ENCODE data around the gene CDK5RAP1.

Gene CDK5RAP1

DNA sequence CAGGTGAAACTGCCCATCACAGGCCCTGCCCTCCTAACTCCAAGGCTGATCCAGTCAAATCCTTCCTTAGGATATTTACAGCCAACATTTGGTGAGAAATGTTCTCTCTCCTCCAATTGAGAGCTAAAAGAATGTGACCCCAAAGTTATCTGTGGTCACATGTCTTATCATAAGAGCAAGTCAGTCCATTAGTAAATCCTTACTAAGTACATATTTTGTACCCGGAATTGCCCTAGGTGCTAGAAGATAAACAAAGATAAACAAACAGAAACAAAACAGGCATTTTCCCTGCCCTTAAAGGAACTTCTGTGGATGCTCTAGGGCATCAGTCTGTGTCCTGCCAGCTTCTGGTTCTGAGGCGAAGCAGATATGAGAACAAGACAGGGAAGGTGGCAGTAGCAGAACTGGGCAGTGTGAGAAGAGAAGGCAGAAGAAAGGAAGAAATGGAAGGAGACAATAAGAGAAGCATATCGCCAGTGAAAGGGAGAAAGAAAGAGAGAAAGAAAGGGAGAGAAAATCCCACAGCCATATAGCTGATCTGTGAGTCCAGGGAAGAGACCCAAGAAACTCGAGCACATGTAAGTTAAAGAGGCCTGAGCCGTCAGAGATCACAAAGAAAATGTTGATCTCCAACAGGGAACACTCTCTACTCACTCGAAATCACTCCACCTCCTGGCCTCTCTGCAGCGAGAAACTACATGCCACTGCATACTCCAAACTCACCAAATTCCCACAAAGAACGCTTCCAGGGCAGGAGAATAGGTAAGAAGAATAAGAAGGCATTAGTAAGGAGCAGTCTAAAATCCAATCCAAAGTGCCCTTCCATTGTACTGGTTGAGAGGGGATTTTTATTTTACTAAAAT, 41.7 kb downstream of the CDK5RAP1 start:
- Histone ChIP-seq H3K27ac (ENCODE audit: insufficient read depth in 1 of 2, low read depth in 1 of 2, low read length in 2 of 2, poor library complexity in 1 of 2, severe bottlenecking in 2 of 2) (no peak overlapping the region), H3K4me1 (ENCODE audit: control extremely low read depth in 1 of 4, control insufficient read depth in 4 of 4, insufficient read depth in 4 of 4, low read length in 3 of 4) (no peaks in the 10 kb centered on the region), H3K4me3 (ENCODE audit: control insufficient read depth in 1 of 7, extremely low read depth in 1 of 7, insufficient read depth in 4 of 7, low read depth in 2 of 7, low read length in 6 of 7) (no peak overlapping the region), H3K9me3 (ENCODE audit: control extremely low read depth in 1 of 5, control insufficient read depth in 4 of 5, insufficient read depth in 2 of 5, low read depth in 1 of 5, low read length in 4 of 5) (no peaks in the 10 kb centered on the region), H3K27me3 (replicated peaks in 2 of 5; ENCODE audit: control insufficient read depth in 4 of 5, insufficient read depth in 5 of 5, low read length in 4 of 5) (no peaks in the 10 kb centered on the region), H3K36me3 (ENCODE audit: control insufficient read depth in 4 of 4, insufficient read depth in 4 of 4, low read length in 3 of 4) (peaks cover 14 to 40% (median 32%) of the 10 kb centered on the region in 4 experiments)
- DNase-seq: no peak
- POLR2A ChIA-PET: no interaction called here
- WGBS (ENCODE audit: insufficient coverage): 100% methylated on average over 2 of the region's 8 CpGs
- CTCF ChIA-PET: interaction anchor here (0.6 to 0.9 kb wide), 2 partner anchors 14 to 44 kb away, joined by 3 read pairs; no protein-coding TSS in a partner anchor

DNA sequence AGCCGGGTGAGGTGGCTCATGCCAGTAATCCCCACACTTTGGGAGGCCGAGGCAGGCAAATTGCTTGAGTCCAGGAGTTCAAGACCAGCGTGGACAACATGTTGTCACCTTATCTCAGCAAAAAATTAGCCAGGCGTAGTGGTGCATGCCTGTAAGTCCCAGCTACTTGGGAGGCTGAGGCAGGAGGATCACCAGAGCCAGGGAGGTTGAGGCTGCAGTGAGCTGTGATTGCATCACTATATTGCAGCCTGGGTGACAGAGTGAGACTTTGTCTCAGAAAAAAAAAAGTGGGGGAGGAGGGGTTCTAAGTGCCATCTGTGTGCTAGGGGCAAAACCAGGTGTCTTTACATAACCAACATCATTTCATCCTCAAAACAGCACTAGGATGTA, 48.3 kb downstream of the CDK5RAP1 start:
- H3K36me3 ChIP-seq (ENCODE audit: control insufficient read depth in 4 of 4, insufficient read depth in 4 of 4, low read length in 3 of 4): peaks cover 6 to 14% (median 7%) of the 10 kb centered on the region in 4 experiments
- 100% methylated on average over 4 of the region's 4 CpGs for WGBS (ENCODE audit: insufficient coverage)
- DNase-seq: no peak
- H3K4me1 ChIP-seq (ENCODE audit: control extremely low read depth in 1 of 4, control insufficient read depth in 4 of 4, insufficient read depth in 4 of 4, low read length in 3 of 4): no peaks in the 10 kb centered on the region
- no peak overlapping the region for H3K27ac ChIP-seq (ENCODE audit: insufficient read depth in 1 of 2, low read depth in 1 of 2, low read length in 2 of 2, poor library complexity in 1 of 2, severe bottlenecking in 2 of 2)
- no peak overlapping the region for H3K4me3 ChIP-seq (ENCODE audit: control insufficient read depth in 1 of 7, extremely low read depth in 1 of 7, insufficient read depth in 4 of 7, low read depth in 2 of 7, low read length in 6 of 7)
- ChIA-PET POLR2A (no interaction called here), CTCF (no interaction called here)
- H3K27me3 ChIP-seq (replicated peaks in 2 of 5; ENCODE audit: control insufficient read depth in 4 of 5, insufficient read depth in 5 of 5, low read length in 4 of 5): no peaks in the 10 kb centered on the region
- no peaks in the 10 kb centered on the region for H3K9me3 ChIP-seq (ENCODE audit: control extremely low read depth in 1 of 5, control insufficient read depth in 4 of 5, insufficient read depth in 2 of 5, low read depth in 1 of 5, low read length in 4 of 5)

DNA sequence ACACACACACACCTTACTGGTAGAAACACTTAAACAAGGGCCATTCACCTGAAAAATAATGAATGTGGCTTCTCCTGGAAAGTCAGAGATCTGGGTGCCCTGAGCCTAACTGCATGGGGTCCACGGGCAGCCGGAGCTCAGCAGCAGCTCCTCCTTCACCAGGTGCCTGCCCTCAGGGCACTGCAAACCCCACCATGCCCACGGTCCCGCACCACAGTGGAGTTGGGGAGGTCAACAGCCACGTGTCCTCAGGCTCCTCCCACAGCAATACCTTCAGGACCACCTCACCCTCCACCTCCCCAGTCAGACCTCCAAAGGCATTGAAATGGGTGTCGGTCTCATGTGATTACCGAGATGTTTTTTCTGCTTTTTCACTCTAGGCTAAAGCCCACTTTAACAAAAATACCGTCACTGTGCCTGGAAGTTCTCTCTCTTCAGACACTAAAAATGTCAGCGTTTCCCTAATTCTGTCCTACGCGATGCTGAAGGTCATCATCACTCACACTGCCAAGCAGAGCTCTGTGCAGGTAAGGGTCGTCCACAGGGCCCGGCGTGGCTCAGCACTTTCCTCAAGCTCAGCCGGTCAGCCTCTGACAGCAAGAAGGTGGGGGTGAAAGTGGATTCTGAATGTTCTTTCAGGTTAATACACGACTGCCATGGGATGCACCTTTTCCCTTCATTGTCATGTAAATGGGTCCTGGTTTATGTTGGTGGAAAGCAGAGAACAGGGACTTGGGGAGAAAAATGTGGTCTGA, 48.9 kb downstream of the CDK5RAP1 start:
- H3K9me3 ChIP-seq (ENCODE audit: control extremely low read depth in 1 of 5, control insufficient read depth in 4 of 5, insufficient read depth in 2 of 5, low read depth in 1 of 5, low read length in 4 of 5): no peaks in the 10 kb centered on the region
- ChIA-PET POLR2A (no interaction called here), CTCF (interaction anchor here (0.7 kb wide), 1 partner anchor 60 kb away, joined by 3 read pairs; no protein-coding TSS in a partner anchor)
- H3K4me1 ChIP-seq (ENCODE audit: control extremely low read depth in 1 of 4, control insufficient read depth in 4 of 4, insufficient read depth in 4 of 4, low read length in 3 of 4): no peaks in the 10 kb centered on the region
- DNase-seq: no peak
- H3K4me3 ChIP-seq (ENCODE audit: control insufficient read depth in 1 of 7, extremely low read depth in 1 of 7, insufficient read depth in 4 of 7, low read depth in 2 of 7, low read length in 6 of 7): no peak overlapping the region
- H3K27ac ChIP-seq (ENCODE audit: insufficient read depth in 1 of 2, low read depth in 1 of 2, low read length in 2 of 2, poor library complexity in 1 of 2, severe bottlenecking in 2 of 2): no peak overlapping the region
- peaks cover 6 to 14% (median 7%) of the 10 kb centered on the region in 4 experiments for H3K36me3 ChIP-seq (ENCODE audit: control insufficient read depth in 4 of 4, insufficient read depth in 4 of 4, low read length in 3 of 4)
- WGBS (ENCODE audit: insufficient coverage): 98% methylated on average over 12 of the region's 16 CpGs
- no peaks in the 10 kb centered on the region for H3K27me3 ChIP-seq (replicated peaks in 2 of 5; ENCODE audit: control insufficient read depth in 4 of 5, insufficient read depth in 5 of 5, low read length in 4 of 5)

DNA sequence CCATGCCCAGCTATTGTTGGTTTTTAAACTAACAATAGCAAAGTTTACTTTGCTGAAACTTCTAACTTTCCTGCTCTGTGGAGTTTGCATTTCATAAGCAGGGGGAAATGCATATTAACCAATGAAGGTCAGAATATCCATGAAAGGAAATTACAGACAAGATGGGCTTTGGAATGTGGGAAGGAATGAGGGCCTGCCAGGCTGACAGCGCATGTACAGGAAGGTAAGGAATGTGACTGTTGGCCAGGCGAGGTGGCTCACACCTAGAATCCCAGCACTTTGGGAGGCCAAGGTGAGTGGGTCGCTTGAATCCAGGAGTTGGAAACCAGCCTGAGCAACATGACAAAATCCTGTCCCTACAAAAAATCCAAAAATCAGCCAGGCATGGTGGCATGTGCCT, 49.6 kb downstream of the CDK5RAP1 start:
- POLR2A ChIA-PET: no interaction called here
- DNase-seq: no peak
- Histone ChIP-seq H3K36me3 (ENCODE audit: control insufficient read depth in 4 of 4, insufficient read depth in 4 of 4, low read length in 3 of 4) (peaks cover 4 to 14% (median 6%) of the 10 kb centered on the region in 4 experiments), H3K4me1 (ENCODE audit: control extremely low read depth in 1 of 4, control insufficient read depth in 4 of 4, insufficient read depth in 4 of 4, low read length in 3 of 4) (no peaks in the 10 kb centered on the region), H3K4me3 (ENCODE audit: control insufficient read depth in 1 of 7, extremely low read depth in 1 of 7, insufficient read depth in 4 of 7, low read depth in 2 of 7, low read length in 6 of 7) (no peak overlapping the region), H3K9me3 (ENCODE audit: control extremely low read depth in 1 of 5, control insufficient read depth in 4 of 5, insufficient read depth in 2 of 5, low read depth in 1 of 5, low read length in 4 of 5) (no peaks in the 10 kb centered on the region), H3K27me3 (replicated peaks in 2 of 5; ENCODE audit: control insufficient read depth in 4 of 5, insufficient read depth in 5 of 5, low read length in 4 of 5) (no peaks in the 10 kb centered on the region), H3K27ac (ENCODE audit: insufficient read depth in 1 of 2, low read depth in 1 of 2, low read length in 2 of 2, poor library complexity in 1 of 2, severe bottlenecking in 2 of 2) (no peak overlapping the region)
- CTCF ChIA-PET: interaction anchor here (0.7 kb wide), 1 partner anchor 59 kb away, joined by 3 read pairs; no protein-coding TSS in a partner anchor
- WGBS (ENCODE audit: insufficient coverage): 67% methylated on average over 3 of the region's 3 CpGs

DNA sequence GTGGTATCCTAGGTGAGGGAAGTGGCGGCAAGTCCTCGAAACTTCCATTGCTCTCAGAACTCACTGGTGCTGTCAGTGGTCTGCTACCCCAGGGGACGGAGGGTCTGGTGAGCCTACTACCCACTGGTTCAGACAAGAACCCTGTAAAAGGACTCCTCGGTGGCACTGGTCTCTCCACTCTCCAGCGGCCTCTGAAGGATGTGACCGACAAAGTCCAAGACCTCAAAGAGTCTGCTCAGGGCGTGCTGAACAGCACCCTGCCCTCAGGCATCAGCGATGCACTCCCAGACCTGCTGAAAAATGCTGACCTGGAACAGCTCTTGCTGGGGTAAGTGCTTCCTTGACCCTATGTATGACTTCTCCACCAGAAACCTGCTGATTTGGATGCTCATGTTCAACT, 51.8 kb downstream of the CDK5RAP1 start:
- WGBS (ENCODE audit: insufficient coverage): over 99% methylated on average over 8 of the region's 8 CpGs
- H3K4me1 ChIP-seq (ENCODE audit: control extremely low read depth in 1 of 4, control insufficient read depth in 4 of 4, insufficient read depth in 4 of 4, low read length in 3 of 4): peaks cover 0 to 4% (median 0%) of the 10 kb centered on the region in 4 experiments
- ChIA-PET POLR2A (no interaction called here), CTCF (no interaction called here)
- no peak for DNase-seq
- no peak overlapping the region for H3K4me3 ChIP-seq (ENCODE audit: control insufficient read depth in 1 of 7, extremely low read depth in 1 of 7, insufficient read depth in 4 of 7, low read depth in 2 of 7, low read length in 6 of 7)
- no peaks in the 10 kb centered on the region for H3K27me3 ChIP-seq (replicated peaks in 2 of 5; ENCODE audit: control insufficient read depth in 4 of 5, insufficient read depth in 5 of 5, low read length in 4 of 5)
- no peak overlapping the region for H3K27ac ChIP-seq (ENCODE audit: insufficient read depth in 1 of 2, low read depth in 1 of 2, low read length in 2 of 2, poor library complexity in 1 of 2, severe bottlenecking in 2 of 2)
- H3K9me3 ChIP-seq (ENCODE audit: control extremely low read depth in 1 of 5, control insufficient read depth in 4 of 5, insufficient read depth in 2 of 5, low read depth in 1 of 5, low read length in 4 of 5): no peaks in the 10 kb centered on the region
- peaks cover 4 to 10% (median 5%) of the 10 kb centered on the region in 4 experiments for H3K36me3 ChIP-seq (ENCODE audit: control insufficient read depth in 4 of 4, insufficient read depth in 4 of 4, low read length in 3 of 4)

DNA sequence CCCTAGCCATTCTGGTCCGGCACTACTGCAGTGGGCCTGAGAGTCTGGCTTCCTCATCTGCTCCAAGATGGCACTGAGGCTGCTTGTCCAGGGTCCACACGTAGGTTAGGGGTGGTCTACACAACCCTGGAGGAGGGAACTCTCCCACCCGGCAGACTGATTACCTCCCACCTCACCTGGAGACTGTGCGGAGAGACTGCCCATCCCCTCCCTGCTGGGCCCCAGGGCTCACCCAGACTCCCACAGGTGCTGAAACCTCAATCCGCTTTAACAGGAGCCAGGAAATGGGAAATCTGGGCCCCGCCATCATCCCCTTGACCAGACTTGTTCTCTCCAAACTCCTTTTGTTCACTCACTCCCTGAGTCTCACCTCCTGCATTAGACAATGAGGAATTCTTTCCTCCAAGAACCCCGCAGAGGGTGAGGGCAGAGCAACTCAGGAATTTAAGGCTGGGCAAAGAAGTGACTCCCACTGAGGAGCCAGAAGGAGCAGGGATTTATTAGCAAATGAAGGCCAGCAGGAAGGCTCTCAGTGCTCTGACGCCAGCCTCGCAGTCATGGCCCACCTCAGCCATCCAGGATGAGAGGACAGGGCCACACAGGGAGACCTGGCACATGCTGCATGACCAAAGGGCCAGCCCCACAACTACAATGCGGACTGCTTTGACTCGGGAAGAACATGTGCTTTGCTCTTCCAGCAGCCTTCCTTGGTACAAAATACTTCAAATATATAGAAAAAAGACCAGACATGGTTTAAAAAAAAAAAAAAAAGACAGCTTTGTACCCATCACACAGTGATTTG, 53.0 kb downstream of the CDK5RAP1 start:
- peaks cover 0 to 4% (median 0%) of the 10 kb centered on the region in 4 experiments for H3K4me1 ChIP-seq (ENCODE audit: control extremely low read depth in 1 of 4, control insufficient read depth in 4 of 4, insufficient read depth in 4 of 4, low read length in 3 of 4)
- H3K4me3 ChIP-seq (ENCODE audit: control insufficient read depth in 1 of 7, extremely low read depth in 1 of 7, insufficient read depth in 4 of 7, low read depth in 2 of 7, low read length in 6 of 7): no peak overlapping the region
- H3K9me3 ChIP-seq (ENCODE audit: control extremely low read depth in 1 of 5, control insufficient read depth in 4 of 5, insufficient read depth in 2 of 5, low read depth in 1 of 5, low read length in 4 of 5): no peaks in the 10 kb centered on the region
- no peak overlapping the region for H3K27ac ChIP-seq (ENCODE audit: insufficient read depth in 1 of 2, low read depth in 1 of 2, low read length in 2 of 2, poor library complexity in 1 of 2, severe bottlenecking in 2 of 2)
- ChIA-PET POLR2A (no interaction called here), CTCF (no interaction called here)
- DNase-seq: no peak
- peaks cover 4 to 10% (median 5%) of the 10 kb centered on the region in 4 experiments for H3K36me3 ChIP-seq (ENCODE audit: control insufficient read depth in 4 of 4, insufficient read depth in 4 of 4, low read length in 3 of 4)
- 98% methylated on average over 7 of the region's 11 CpGs for WGBS (ENCODE audit: insufficient coverage)
- H3K27me3 ChIP-seq (replicated peaks in 2 of 5; ENCODE audit: control insufficient read depth in 4 of 5, insufficient read depth in 5 of 5, low read length in 4 of 5): no peaks in the 10 kb centered on the region
